HCT116 (cell line): ENCODE measurements around the gene ZFP36. TPM values are rescaled to one million over a fixed set of nuclear protein-coding genes. Genes with fewer than 3 reads are reported as not detected.

Experiments used
- ATAC-seq: fragments of 200-7000 bp; cut with Tn5 transposase; 2 replicates; pipeline ENCODE4 v1.9.1; 2020; ENCODE audit warnings: mild to moderate bottlenecking, moderate library complexity
- BruUV-seq: library from RNA; stranded (reverse); fragments of 400-500 nt; replicated peaks from 2 replicates; lab custom pipeline; 2021; lab: Mats Ljungman, UMichigan
- CTCF ChIA-PET: fragments of 300-600 bp; sonication (Branson Sonifier 250); formaldehyde crosslinking; loops from one replicate; lab custom pipeline; 2021; ENCODE audit warnings: antibody characterized with exemption; lab: Charles Lee
- POLR2A ChIA-PET: fragments of 300-600, 350-600 bp; sonication (Branson Sonifier 250); formaldehyde crosslinking; loops from one replicate; lab custom pipeline; 2021; ENCODE audit warnings: antibody characterized with exemption; lab: Charles Lee
- RAD21 ChIA-PET, 2 experiments: fragments of 300-600 bp; sonication (Branson Sonifier 250); formaldehyde crosslinking; loops; one replicate each; lab custom pipeline; 2023; ENCODE audit warnings: low total read pairs in 2 of 2; ENCODE audit not compliant: uncharacterized antibody in 2 of 2, unreplicated experiment in 2 of 2, low non-redundant PET in 1 of 2; lab: Charles Lee
- DNase-seq: peaks from one replicate; pipeline ENCODE4 v3.0.0-alpha.2; 2010; ENCODE audit warnings: low read depth, low spot score
- H2AFZ ChIP-seq: fragments of 200-600 bp; shearing (Covaris generic), sonication (generic); 2 replicates; pipeline ENCODE4 v1.6.1; 2017; ENCODE audit warnings: low read depth, mixed run types, mixed read lengths, antibody characterized with exemption, low read length; ENCODE audit not compliant: poor library complexity, severe bottlenecking
- H3K27ac ChIP-seq: 2 replicates; pipeline ENCODE4 v1.5.1; 2012; ENCODE audit warnings: low read depth, low read length
- H3K27me3 ChIP-seq: fragments of 200-600 bp; sonication (generic); 2 replicates; pipeline ENCODE4 v1.6.1; 2016; ENCODE audit warnings: mixed run types, low read length, mixed read lengths; ENCODE audit not compliant: insufficient read depth
- H3K36me3 ChIP-seq, 2 experiments: fragments of 200-500 bp in 1 of 2; fragments of 200-600 bp in 1 of 2; sonication (Bioruptor generic) in 1 of 2; sonication (generic) in 1 of 2; 2 replicates each; pipeline versions ENCODE4 v1.5.1 to v1.6.1; 2014 to 2016; ENCODE audit warnings: low read length in 2 of 2, inconsistent platforms in 1 of 2, mixed read lengths in 1 of 2, mixed run types in 1 of 2; ENCODE audit not compliant: insufficient read depth in 2 of 2, control insufficient read depth in 1 of 2
- H3K4me1 ChIP-seq, 2 experiments: fragments of 200-600 bp in 1 of 2; sonication (generic) in 1 of 2; 2 replicates each; pipeline versions ENCODE4 v1.5.1 to v1.6.1; 2012 to 2017; ENCODE audit warnings: low read length in 2 of 2, inconsistent platforms in 1 of 2, mild to moderate bottlenecking in 1 of 2, mixed read lengths in 1 of 2, mixed run types in 1 of 2, moderate library complexity in 1 of 2; ENCODE audit not compliant: insufficient read depth in 2 of 2, control insufficient read depth in 1 of 2
- H3K4me2 ChIP-seq: fragments of 200-600 bp; sonication (generic); 2 replicates; pipeline ENCODE4 v1.6.1; 2017; ENCODE audit warnings: mixed run types, low read length, mixed read lengths
- H3K4me3 ChIP-seq, 2 experiments: fragments of 200-600 bp in 1 of 2; sonication (generic) in 1 of 2; replicated peaks in 1 of 2; 2 replicates each; pipeline ENCODE4 v1.5.1; 2011 to 2016; ENCODE audit warnings: low read length in 2 of 2, control low read depth in 1 of 2, low read depth in 1 of 2, mild to moderate bottlenecking in 1 of 2, mixed read lengths in 1 of 2, mixed run types in 1 of 2
- H3K79me2 ChIP-seq: fragments of 200-600 bp; sonication (generic); 2 replicates; pipeline ENCODE4 v1.6.1; 2017; ENCODE audit warnings: mild to moderate bottlenecking, mixed run types, low read length, moderate library complexity, mixed read lengths; ENCODE audit not compliant: insufficient read depth
- H3K9ac ChIP-seq: fragments of 200-600 bp; sonication (generic); 2 replicates; pipeline ENCODE4 v1.6.1; 2016; ENCODE audit warnings: low read length, mixed read lengths
- H3K9me2 ChIP-seq: fragments of 200-600 bp; sonication (generic), shearing (Covaris generic); 2 replicates; pipeline ENCODE4 v1.6.1; 2017; ENCODE audit warnings: mixed run types, mild to moderate bottlenecking, moderate library complexity; ENCODE audit not compliant: insufficient read depth
- H3K9me3 ChIP-seq, 2 experiments: fragments of 200-500 bp in 1 of 2; fragments of 200-600 bp in 1 of 2; sonication (Bioruptor generic) in 1 of 2; sonication (generic) in 1 of 2; 2 replicates each; pipeline ENCODE4 v1.6.1; 2014 to 2017; ENCODE audit warnings: low read length in 2 of 2, mixed read lengths in 2 of 2, inconsistent platforms in 1 of 2, low read depth in 1 of 2, mild to moderate bottlenecking in 1 of 2, mixed run types in 1 of 2, moderate library complexity in 1 of 2; ENCODE audit not compliant: control insufficient read depth in 1 of 2, insufficient read depth in 1 of 2
- H4K20me1 ChIP-seq: fragments of 200-600 bp; sonication (generic), shearing (Covaris generic); 2 replicates; pipeline ENCODE4 v1.6.1; 2017; ENCODE audit warnings: mixed run types, mild to moderate bottlenecking, moderate library complexity; ENCODE audit not compliant: insufficient read depth
- ELF1 ChIP-seq: IDR thresholded peaks from 2 replicates; pipeline ENCODE4 v1.6.1; 2012; ENCODE audit warnings: low read depth, borderline replicate concordance
- FOSL1 ChIP-seq: IDR thresholded peaks from 2 replicates; pipeline ENCODE4 v1.6.1; 2012; ENCODE audit warnings: low read depth
- JUND ChIP-seq: IDR thresholded peaks from 2 replicates; pipeline ENCODE4 v1.6.1; 2012
- POLR2A ChIP-seq: IDR thresholded peaks from 2 replicates; pipeline ENCODE4 v1.7.0; 2011; ENCODE audit warnings: borderline replicate concordance; ENCODE audit not compliant: insufficient read depth, insufficient read length; ENCODE audit errors: extremely low read depth
- POLR2AphosphoS5 ChIP-seq: IDR thresholded peaks from 2 replicates; pipeline ENCODE4 v1.6.1; 2011; ENCODE audit warnings: mild to moderate bottlenecking, low read depth, low read length, moderate library complexity
- SP1 ChIP-seq: IDR thresholded peaks from 2 replicates; pipeline ENCODE4 v1.6.1; 2012; ENCODE audit warnings: low read depth
- TCF7L2 ChIP-seq: IDR thresholded peaks from 2 replicates; pipeline ENCODE4 v1.7.0; 2011; ENCODE audit warnings: borderline replicate concordance, inconsistent platforms; ENCODE audit not compliant: insufficient read depth, insufficient read length; ENCODE audit errors: extremely low read depth
- YY1 ChIP-seq: IDR thresholded peaks from 2 replicates; pipeline ENCODE4 v1.6.1; 2011; ENCODE audit warnings: low read length, low read depth, moderate library complexity, mild to moderate bottlenecking; ENCODE audit not compliant: insufficient replicate concordance; ENCODE audit errors: extremely low read depth
- intact Hi-C: fragments of 100-400 bp; cut with micrococcal nuclease; formaldehyde crosslinking; loops from 2 replicates; pipeline ENCODE4 v1.10.0; 2022
- total RNA-seq: library from RNA; stranded (reverse); gene quantifications from one replicate; pipeline ENCODE4 v1.2.1, GENCODE V29; 2021; ENCODE audit not compliant: unreplicated experiment
- TF ChIP-seq, protein P1 (sequence below): IDR thresholded peaks from 2 replicates; pipeline ENCODE4 v1.6.1; 2012
- TF ChIP-seq, protein P2 (sequence below): IDR thresholded peaks from 2 replicates; pipeline ENCODE4 v1.6.1; 2012

Gene ZFP36
- total RNA-seq, 1 experiment from 2014 or later: 131 TPM

DNA sequence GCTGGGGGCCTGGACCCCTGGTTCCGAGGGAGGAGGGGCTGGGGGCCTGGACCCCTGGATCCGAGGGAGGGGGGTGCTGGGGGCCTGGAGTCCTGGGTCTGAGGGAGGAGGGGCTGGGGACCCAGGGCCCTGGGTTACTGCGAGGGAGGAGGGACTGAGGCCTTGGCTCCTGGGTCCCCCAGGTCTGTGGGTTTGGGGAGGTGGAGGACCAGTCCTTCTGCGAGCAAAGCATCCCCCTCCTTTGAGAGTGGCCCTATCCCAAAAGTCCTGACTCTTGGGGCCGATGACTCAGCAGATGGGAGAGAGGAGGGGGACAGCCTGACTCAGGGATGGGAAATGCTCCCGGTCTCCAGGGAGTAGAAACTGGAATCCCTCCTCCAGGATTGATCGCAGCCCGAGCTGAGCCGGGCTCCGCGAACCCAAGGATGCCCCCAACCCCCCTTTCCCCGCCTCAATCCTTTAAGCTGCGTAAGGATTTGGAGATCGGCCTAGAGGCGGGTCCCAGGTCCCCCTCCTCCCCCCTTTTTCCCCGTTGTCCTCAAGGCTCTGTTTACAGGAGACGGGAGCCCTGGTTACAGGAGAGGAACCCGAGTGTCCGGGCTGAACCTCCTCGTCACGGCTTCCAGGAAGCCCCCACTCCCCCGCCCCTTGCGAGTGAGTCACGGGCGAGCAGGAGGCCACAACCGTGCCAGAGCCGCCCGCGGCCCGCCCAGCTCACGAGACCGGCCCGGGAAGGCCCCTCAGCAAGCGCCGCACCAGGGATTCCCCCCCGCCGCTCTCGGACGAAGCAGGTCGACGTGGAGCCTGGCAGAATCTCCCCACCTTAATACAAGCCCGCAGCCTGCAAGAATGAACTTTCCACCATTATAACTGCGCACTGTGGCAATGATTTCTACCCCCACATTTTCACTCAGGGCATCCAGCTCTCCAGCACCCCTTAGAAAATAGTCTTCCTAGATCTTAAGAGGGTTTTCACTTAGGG, 3.0 kb upstream of the ZFP36 start:
- peak; percentile 55 for ATAC-seq
- Histone ChIP-seq H3K4me1 (peaks cover 53 to 88% of the 10 kb centered on the region in 2 experiments), H3K9me2 (no peaks in the 10 kb centered on the region), H3K9ac (peak overlapping the region; percentile 97), H3K27ac (peak overlapping the region; percentile 99), H3K4me3 (peak overlapping the region; percentile 43 to 56), H3K27me3 (no peaks in the 10 kb centered on the region), H4K20me1 (peaks cover 5% of the 10 kb centered on the region; the same call in 1 of the 2 replicates), H3K79me2 (peaks cover 34% of the 10 kb centered on the region), H2AFZ (no peak overlapping the region), H3K9me3 (no peaks in the 10 kb centered on the region), H3K36me3 (peaks cover 2 to 11% of the 10 kb centered on the region in 2 experiments; a peak in 1 of 4 replicates), H3K4me2 (peak overlapping the region; percentile 92)
- TF ChIP-seq, protein P1, sequence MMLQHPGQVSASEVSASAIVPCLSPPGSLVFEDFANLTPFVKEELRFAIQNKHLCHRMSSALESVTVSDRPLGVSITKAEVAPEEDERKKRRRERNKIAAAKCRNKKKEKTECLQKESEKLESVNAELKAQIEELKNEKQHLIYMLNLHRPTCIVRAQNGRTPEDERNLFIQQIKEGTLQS: no peak
- TF ChIP-seq FOSL1: no peak
- no peak for TF ChIP-seq JUND
- no peak for TF ChIP-seq YY1
- peak; percentile 70 for TF ChIP-seq TCF7L2
- no peak for TF ChIP-seq SP1
- TF ChIP-seq ELF1: no peak
- TF ChIP-seq POLR2A: peak; percentile 40
- TF ChIP-seq, protein P2, sequence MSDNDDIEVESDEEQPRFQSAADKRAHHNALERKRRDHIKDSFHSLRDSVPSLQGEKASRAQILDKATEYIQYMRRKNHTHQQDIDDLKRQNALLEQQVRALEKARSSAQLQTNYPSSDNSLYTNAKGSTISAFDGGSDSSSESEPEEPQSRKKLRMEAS: no peak
- peak; percentile 75 for TF ChIP-seq POLR2AphosphoS5
- ChIA-PET RAD21 (no interaction called here), CTCF (interaction anchor here (0.6 kb wide), 1 partner anchor 365 kb away, joined by 3 read pairs; no protein-coding TSS in a partner anchor), POLR2A (interaction anchor here (0.6 to 2.1 kb wide), 7 partner anchors 12 to 448 kb away, joined by 3 to 19 read pairs (median 4); partner anchors contain the start of genes MED29, PAF1 and RPS16)
- TSS peak; percentile 40 for BruUV-seq
- peak; percentile 92 for DNase-seq
- intact Hi-C loops: no loop called here
